GM23248 (cell line): ENCODE results near the gene ZNF385B. TPM values are rescaled to one million over a fixed set of nuclear protein-coding genes. Genes with fewer than 3 reads are reported as not detected.

Experiments
- DNase-seq: peaks from one replicate; pipeline ENCODE4 v3.0.0-alpha.2; 2015
- H2AFZ ChIP-seq: fragments of 200-600 bp; sonication (generic); 2 replicates; pipeline ENCODE4 v1.6.1; 2016; ENCODE audit warnings: antibody characterized with exemption
- H3F3A ChIP-seq: fragments of 200-600 bp; sonication (generic); 2 replicates; pipeline ENCODE4 v1.6.1; 2016; ENCODE audit warnings: mild to moderate bottlenecking, antibody characterized with exemption, mixed run types; ENCODE audit not compliant: insufficient read depth
- H3K27ac ChIP-seq: fragments of 200-600 bp; sonication (generic); 2 replicates; pipeline ENCODE4 v1.5.1; 2016; ENCODE audit warnings: mild to moderate bottlenecking
- H3K27me3 ChIP-seq: fragments of 200-600 bp; sonication (generic); replicated peaks from 2 replicates; pipeline ENCODE4 v1.6.1; 2016; ENCODE audit warnings: mild to moderate bottlenecking; ENCODE audit not compliant: insufficient read depth
- H3K36me3 ChIP-seq: fragments of 200-600 bp; sonication (generic); 2 replicates; pipeline ENCODE4 v1.6.1; 2016; ENCODE audit warnings: low read depth, mild to moderate bottlenecking
- H3K4me1 ChIP-seq: fragments of 200-600 bp; sonication (generic); 2 replicates; pipeline ENCODE4 v1.6.1; 2016; ENCODE audit warnings: mild to moderate bottlenecking; ENCODE audit not compliant: insufficient read depth
- H3K4me2 ChIP-seq: fragments of 200-600 bp; sonication (generic); one replicate; pipeline ENCODE4 v1.6.1; 2016; ENCODE audit warnings: mild to moderate bottlenecking; ENCODE audit not compliant: unreplicated experiment
- H3K4me3 ChIP-seq: fragments of 200-600 bp; sonication (generic); 2 replicates; pipeline ENCODE4 v1.5.1; 2016; ENCODE audit warnings: mild to moderate bottlenecking
- H3K79me2 ChIP-seq: fragments of 200-600 bp; sonication (generic); 2 replicates; pipeline ENCODE4 v1.6.1; 2016; ENCODE audit warnings: mild to moderate bottlenecking; ENCODE audit not compliant: insufficient read depth
- H3K9ac ChIP-seq: fragments of 200-600 bp; sonication (generic); 2 replicates; pipeline ENCODE4 v1.6.1; 2016; ENCODE audit warnings: mild to moderate bottlenecking
- H3K9me2 ChIP-seq: fragments of 200-600 bp; sonication (generic); 2 replicates; pipeline ENCODE4 v1.6.1; 2016; ENCODE audit warnings: mixed run types, mild to moderate bottlenecking, moderate library complexity; ENCODE audit not compliant: insufficient read depth
- H3K9me3 ChIP-seq: fragments of 200-600 bp; sonication (generic); one replicate; pipeline ENCODE4 v1.6.1; 2017; ENCODE audit warnings: low read depth
- H4K20me1 ChIP-seq: fragments of 200-600 bp; sonication (generic); 2 replicates; pipeline ENCODE4 v1.6.0; 2016; ENCODE audit not compliant: insufficient read depth
- EZH2 ChIP-seq: fragments of 200-600 bp; sonication (generic); IDR thresholded peaks from 2 replicates; pipeline ENCODE4 v1.6.1; 2018; ENCODE audit warnings: antibody characterized with exemption, mild to moderate bottlenecking; ENCODE audit not compliant: insufficient read depth, poor library complexity, severe bottlenecking
- EZH2phosphoT487 ChIP-seq: fragments of 200-600 bp; sonication (generic); IDR thresholded peaks from 2 replicates; pipeline ENCODE4 v1.6.1; 2018; ENCODE audit warnings: antibody characterized with exemption, moderate library complexity, mild to moderate bottlenecking, low read depth; ENCODE audit not compliant: insufficient read depth
- WGBS, 2 experiments: methylation state at CpG; one replicate each; pipeline ENCODE4 v1.1.6; 2015 to 2017; ENCODE audit warnings: low lambda C conversion rate in 2 of 2, low coverage in 1 of 2; ENCODE audit errors: missing lambda C conversion rate in 2 of 2; 5-methylcytosine and 5-hydroxymethylcytosine counted together
- in situ Hi-C: fragments of 300-500 bp; cut with MboI; formaldehyde crosslinking; loops from 2 replicates; pipeline ENCODE4 v1.15.0; 2020
- polyA plus RNA-seq: library from polyadenylated mRNA; unstranded; fragments of >200 nt; fragmentation: Nextera tagmentation; extraction: Ambion mirVana; gene quantifications from 2 replicates; pipeline ENCODE4 v1.2.1, GENCODE V29; 2016
- total RNA-seq: library from RNA; depleted of rRNA; stranded (reverse); fragments of >200 nt; shearing (Covaris generic); gene quantifications from 2 replicates; pipeline ENCODE4 v1.2.3, GENCODE V29; 2014

Gene ZNF385B
- total and polyA plus RNA-seq, 2 experiments from 2014 or later = 0.30 TPM; not detected in 1

DNA sequence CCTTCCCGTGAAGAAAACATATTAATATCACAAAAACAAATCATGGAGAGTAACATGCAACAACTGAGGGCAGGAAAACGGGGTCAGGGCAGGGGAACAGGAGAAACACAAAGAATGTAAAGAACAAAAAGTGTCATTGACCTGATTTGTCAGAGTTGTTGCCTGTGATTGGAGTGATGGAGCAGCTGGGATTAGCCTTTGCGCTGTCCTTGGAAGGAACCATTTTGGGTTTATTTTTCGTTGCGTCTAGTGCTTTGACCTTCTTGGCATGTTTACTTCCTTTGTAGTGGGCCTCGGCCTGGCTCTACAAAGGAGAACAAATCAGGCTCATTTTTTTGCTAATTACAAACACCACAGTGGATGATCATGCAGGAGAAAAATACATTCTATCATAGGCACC, 378.3 kb downstream of the ZNF385B start:
- in situ Hi-C loops = no loop called here
- Histone ChIP-seq H3K4me3 (no peak overlapping the region), H3K27me3 (no peaks in the 10 kb centered on the region), H3K9ac (no peak overlapping the region), H2AFZ (no peak overlapping the region), H3F3A (no peaks in the 10 kb centered on the region), H3K36me3 (no peaks in the 10 kb centered on the region), H3K9me2 (no peaks in the 10 kb centered on the region), H4K20me1 (no peaks in the 10 kb centered on the region), H3K9me3 (no peaks in the 10 kb centered on the region), H3K4me1 (no peaks in the 10 kb centered on the region), H3K79me2 (no peaks in the 10 kb centered on the region), H3K27ac (no peak overlapping the region), H3K4me2 (no peak overlapping the region)
- DNase-seq = no peak
- TF ChIP-seq EZH2phosphoT487 (no peak), EZH2 (no peak)
- 84 to 88% methylated on average over 6 of the region's 6 CpGs for WGBS, 2 experiments

- H3K27ac ChIP-seq = no peak overlapping the region
- no peak for DNase-seq
- H3K79me2 ChIP-seq = no peaks in the 10 kb centered on the region
- no peak overlapping the region for H3K4me3 ChIP-seq
- no peaks in the 10 kb centered on the region for H3K9me3 ChIP-seq
- 42 to 51% methylated on average over 3 of the region's 3 CpGs for WGBS, 2 experiments
- TF ChIP-seq EZH2 (no peak), EZH2phosphoT487 (no peak)
- no peaks in the 10 kb centered on the region for H4K20me1 ChIP-seq
- no peak overlapping the region for H3K4me2 ChIP-seq
- no peak overlapping the region for H3K9ac ChIP-seq
- in situ Hi-C loops = no loop called here
- no peaks in the 10 kb centered on the region for H3K27me3 ChIP-seq
- H3K9me2 ChIP-seq = no peaks in the 10 kb centered on the region
- H3F3A ChIP-seq = no peaks in the 10 kb centered on the region
- H3K36me3 ChIP-seq = no peaks in the 10 kb centered on the region
- H2AFZ ChIP-seq = peak overlapping the region; percentile 59
- no peaks in the 10 kb centered on the region for H3K4me1 ChIP-seq
These were observed 381.5 kb downstream of the ZNF385B start for GRCh38 chr2:179479947-179480346.

- Histone ChIP-seq H3K4me2 (no peak overlapping the region), H3K9me3 (no peaks in the 10 kb centered on the region), H3K79me2 (no peaks in the 10 kb centered on the region), H3K36me3 (no peaks in the 10 kb centered on the region), H2AFZ (no peak overlapping the region), H3K27ac (no peak overlapping the region), H3K27me3 (no peaks in the 10 kb centered on the region), H4K20me1 (no peaks in the 10 kb centered on the region), H3K4me3 (no peak overlapping the region), H3F3A (no peaks in the 10 kb centered on the region), H3K9ac (no peak overlapping the region), H3K4me1 (no peaks in the 10 kb centered on the region), H3K9me2 (no peaks in the 10 kb centered on the region)
- in situ Hi-C loops = no loop called here
- no peak for DNase-seq
- TF ChIP-seq EZH2 (no peak), EZH2phosphoT487 (no peak)
These were observed 382.6 kb downstream of the ZNF385B start for GRCh38 chr2:179478771-179479170.

DNA sequence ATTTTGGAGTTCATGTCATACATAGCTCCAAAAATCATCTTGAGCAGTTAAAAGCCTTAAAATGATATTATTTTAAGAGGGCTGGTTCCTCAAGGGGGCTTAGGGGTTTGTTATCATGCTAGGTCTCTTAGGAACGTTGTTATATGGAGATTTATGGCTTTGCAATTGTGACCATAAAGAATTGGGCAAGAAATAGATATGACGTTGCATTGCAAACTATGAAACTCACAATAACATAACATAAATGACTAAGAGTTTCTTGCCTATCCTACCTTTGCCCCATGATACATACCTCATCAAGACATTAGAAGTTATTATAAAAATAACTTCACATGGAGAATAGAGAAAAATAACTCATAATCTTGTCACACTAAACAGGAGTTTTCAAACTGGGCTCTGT, 390.4 kb downstream of the ZNF385B start:
- H3K4me3 ChIP-seq = no peak overlapping the region
- H3K9me2 ChIP-seq = no peaks in the 10 kb centered on the region
- no peak for DNase-seq
- H3K27me3 ChIP-seq = no peaks in the 10 kb centered on the region
- no peaks in the 10 kb centered on the region for H3K36me3 ChIP-seq
- TF ChIP-seq EZH2phosphoT487 (no peak), EZH2 (no peak)
- no peak overlapping the region for H3K9ac ChIP-seq
- H4K20me1 ChIP-seq = no peaks in the 10 kb centered on the region
- no peaks in the 10 kb centered on the region for H3K79me2 ChIP-seq
- no peak overlapping the region for H2AFZ ChIP-seq
- peaks cover 20% of the 10 kb centered on the region for H3K4me1 ChIP-seq
- peaks cover 7% of the 10 kb centered on the region; the same call in 1 of the 2 replicates for H3F3A ChIP-seq
- in situ Hi-C loops = no loop called here
- no peak overlapping the region for H3K4me2 ChIP-seq
- no peak overlapping the region for H3K27ac ChIP-seq
- WGBS, 2 experiments = 52 to 60% methylated on average over 2 of the region's 2 CpGs
- no peaks in the 10 kb centered on the region for H3K9me3 ChIP-seq

GRCh38 chr2:179470089-179470488, 391.3 kb downstream of the ZNF385B start:
- Histone ChIP-seq H4K20me1 (no peaks in the 10 kb centered on the region), H3K27ac (no peak overlapping the region), H2AFZ (no peak overlapping the region), H3K9me2 (no peaks in the 10 kb centered on the region), H3K4me1 (peaks cover 20% of the 10 kb centered on the region), H3K27me3 (no peaks in the 10 kb centered on the region), H3K36me3 (no peaks in the 10 kb centered on the region), H3K4me2 (no peak overlapping the region), H3K4me3 (no peak overlapping the region), H3K79me2 (no peaks in the 10 kb centered on the region), H3K9me3 (no peaks in the 10 kb centered on the region), H3K9ac (no peak overlapping the region), H3F3A (peaks cover 7% of the 10 kb centered on the region; the same call in 1 of the 2 replicates)
- WGBS, 2 experiments = 84 to 88% methylated on average over 2 to 3 of the region's 3 CpGs
- in situ Hi-C loops = no loop called here
- TF ChIP-seq EZH2 = no peak
- TF ChIP-seq EZH2phosphoT487 = no peak
- no peak for DNase-seq
